Erythroblast (primary cell): ENCODE results near the gene ITPR1.

Experiments
- GATA1 ChIP-seq: IDR thresholded peaks from 2 replicates; pipeline ENCODE4 v1.6.1; 2011; ENCODE audit warnings: low read depth, mild to moderate bottlenecking, control low read depth, low read length, moderate library complexity
- POLR2A ChIP-seq: IDR thresholded peaks from 2 replicates; pipeline ENCODE4 v1.6.1; 2011; ENCODE audit warnings: mild to moderate bottlenecking, low read length

DNA sequence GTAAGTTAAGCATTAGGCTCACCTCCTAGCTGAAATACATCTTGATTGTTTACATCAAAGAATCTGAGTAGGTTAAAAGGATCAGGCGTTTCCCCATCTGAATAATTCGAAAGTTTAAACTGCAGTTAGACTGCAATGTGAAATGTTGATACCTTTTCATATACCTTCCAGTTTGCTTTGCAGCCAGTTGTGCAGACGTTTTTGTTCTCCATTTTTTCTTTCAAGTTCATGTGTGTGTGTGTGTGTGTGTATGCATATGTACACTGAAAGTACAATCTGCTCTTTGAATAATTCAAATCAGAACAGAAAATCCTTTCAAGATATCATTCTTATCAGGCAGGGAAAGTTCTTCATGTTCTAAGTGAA is 2.9 kb downstream of the ITPR1 start:
- TF ChIP-seq POLR2A (no peak), GATA1 (no peak)
